HEK293 (cell line): ENCODE measurements around the gene SERPINH1.
A peak's percentile ranks its signal among the peaks of the same experiment; 100 is the strongest.

Source experiments
- FEZF1 ChIP-seq: fragments of 450-650 bp; formaldehyde crosslinking; IDR thresholded peaks from 2 replicates; pipeline ENCODE4 v1.5.1; 2016; ENCODE audit warnings: missing biosample characterization, missing genetic modification characterization
- KLF10 ChIP-seq: fragments of 450-650 bp; IDR thresholded peaks from 2 replicates; pipeline ENCODE4 v1.5.1; 2018; ENCODE audit warnings: missing biosample characterization, mild to moderate bottlenecking, missing genetic modification characterization
- KLF16 ChIP-seq: fragments of 450-650 bp; formaldehyde crosslinking; IDR thresholded peaks from 2 replicates; pipeline ENCODE4 v1.5.1; 2017; ENCODE audit warnings: missing biosample characterization, missing genetic modification characterization
- KLF8 ChIP-seq: fragments of 450-650 bp; formaldehyde crosslinking; IDR thresholded peaks from 2 replicates; pipeline ENCODE4 v1.5.1; 2016; ENCODE audit warnings: missing biosample characterization, missing genetic modification characterization
- PRDM1 ChIP-seq: fragments of 450-650 bp; formaldehyde crosslinking; IDR thresholded peaks from 2 replicates; pipeline ENCODE4; 2016; ENCODE audit warnings: missing biosample characterization, missing genetic modification characterization
- RBAK ChIP-seq: fragments of 450-650 bp; formaldehyde crosslinking; IDR thresholded peaks from 2 replicates; pipeline ENCODE4 v1.5.1; 2016; ENCODE audit warnings: missing biosample characterization, missing genetic modification characterization
- SETDB1 ChIP-seq: IDR thresholded peaks from one replicate; pipeline ENCODE4 v1.6.1; 2017; ENCODE audit warnings: mild to moderate bottlenecking, low read length, moderate library complexity, mixed read lengths; ENCODE audit not compliant: insufficient read length
- SP3 ChIP-seq: fragments of 450-650 bp; formaldehyde crosslinking; IDR thresholded peaks from 2 replicates; pipeline ENCODE4 v1.5.1; 2016; ENCODE audit warnings: missing biosample characterization, missing genetic modification characterization
- ZBTB17 ChIP-seq: fragments of 450-650 bp; formaldehyde crosslinking; IDR thresholded peaks from 2 replicates; pipeline ENCODE4 v1.5.1; 2016; ENCODE audit warnings: missing biosample characterization, missing genetic modification characterization
- ZBTB21 ChIP-seq: fragments of 450-650 bp; formaldehyde crosslinking; IDR thresholded peaks from 2 replicates; pipeline ENCODE4 v1.5.1; 2017; ENCODE audit warnings: missing biosample characterization, missing genetic modification characterization
- ZEB2 ChIP-seq: fragments of 450-650 bp; formaldehyde crosslinking; IDR thresholded peaks from 2 replicates; pipeline ENCODE4 v1.5.1; 2016; ENCODE audit warnings: missing biosample characterization, missing genetic modification characterization
- ZFP69B ChIP-seq: fragments of 450-650 bp; formaldehyde crosslinking; IDR thresholded peaks from 2 replicates; pipeline ENCODE4 v1.5.1; 2016; ENCODE audit warnings: missing biosample characterization, missing genetic modification characterization
- ZNF10 ChIP-seq: fragments of 450-650 bp; formaldehyde crosslinking; IDR thresholded peaks from 2 replicates; pipeline ENCODE4 v1.5.1; 2017; ENCODE audit warnings: missing biosample characterization, missing genetic modification characterization
- ZNF114 ChIP-seq: fragments of 450-650 bp; formaldehyde crosslinking; IDR thresholded peaks from 2 replicates; pipeline ENCODE4 v1.5.0; 2017; ENCODE audit warnings: missing biosample characterization, missing genetic modification characterization
- ZNF121 ChIP-seq: fragments of 450-650 bp; formaldehyde crosslinking; IDR thresholded peaks from 2 replicates; pipeline ENCODE4 v1.5.1; 2016; ENCODE audit warnings: missing biosample characterization, missing genetic modification characterization
- ZNF221 ChIP-seq: fragments of 450-650 bp; formaldehyde crosslinking; IDR thresholded peaks from 2 replicates; pipeline ENCODE4 v1.5.1; 2017; ENCODE audit warnings: missing biosample characterization, missing genetic modification characterization, borderline replicate concordance
- ZNF266 ChIP-seq: fragments of 450-650 bp; formaldehyde crosslinking; IDR thresholded peaks from 2 replicates; pipeline ENCODE4 v1.5.1; 2016; ENCODE audit warnings: missing biosample characterization, missing genetic modification characterization, low read depth
- ZNF366 ChIP-seq: fragments of 450-650 bp; formaldehyde crosslinking; conservative IDR thresholded peaks from 2 replicates; pipeline ENCODE4 v1.5.1; 2016; ENCODE audit warnings: missing biosample characterization, missing genetic modification characterization
- ZNF48 ChIP-seq: fragments of 450-650 bp; formaldehyde crosslinking; IDR thresholded peaks from 2 replicates; pipeline ENCODE4 v1.5.1; 2016; ENCODE audit warnings: missing biosample characterization, missing genetic modification characterization
- ZNF548 ChIP-seq: fragments of 450-650 bp; formaldehyde crosslinking; IDR thresholded peaks from 2 replicates; pipeline ENCODE4 v1.5.1; 2016; ENCODE audit warnings: missing biosample characterization, missing genetic modification characterization
- ZNF558 ChIP-seq: fragments of 450-650 bp; formaldehyde crosslinking; IDR thresholded peaks from 2 replicates; pipeline ENCODE4 v1.5.1; 2016; ENCODE audit warnings: missing biosample characterization, missing genetic modification characterization
- ZNF624 ChIP-seq: fragments of 450-650 bp; formaldehyde crosslinking; IDR thresholded peaks from 2 replicates; pipeline ENCODE4 v1.5.1; 2017; ENCODE audit warnings: missing biosample characterization, missing genetic modification characterization
- ZNF626 ChIP-seq: fragments of 450-650 bp; sonication (Bioruptor Pico); formaldehyde crosslinking; IDR thresholded peaks from 2 replicates; pipeline ENCODE4 v1.5.1; 2018; ENCODE audit warnings: missing biosample characterization, missing genetic modification characterization, inconsistent platforms
- ZSCAN30 ChIP-seq: fragments of 450-650 bp; IDR thresholded peaks from 2 replicates; pipeline ENCODE4 v1.5.1; 2018; ENCODE audit warnings: missing biosample characterization, mild to moderate bottlenecking, missing genetic modification characterization, moderate library complexity
- TF ChIP-seq, protein P1 (sequence below): fragments of 450-650 bp; formaldehyde crosslinking; IDR thresholded peaks from 2 replicates; pipeline ENCODE4 v1.5.1; 2017; ENCODE audit warnings: missing biosample characterization, missing genetic modification characterization
- TF ChIP-seq, protein P2 (sequence below): fragments of 450-650 bp; formaldehyde crosslinking; IDR thresholded peaks from 2 replicates; pipeline ENCODE4 v1.5.1; 2016; ENCODE audit warnings: missing biosample characterization, missing genetic modification characterization, low read depth
- TF ChIP-seq, protein P3 (sequence below): fragments of 450-650 bp; formaldehyde crosslinking; IDR thresholded peaks from 2 replicates; pipeline ENCODE4 v1.5.1; 2016; ENCODE audit warnings: missing biosample characterization, missing genetic modification characterization, low read depth
- TF ChIP-seq, protein P4 (sequence below): fragments of 450-650 bp; formaldehyde crosslinking; IDR thresholded peaks from 2 replicates; pipeline ENCODE4 v1.5.1; 2016; ENCODE audit warnings: missing biosample characterization, missing genetic modification characterization
- TF ChIP-seq, protein P5 (sequence below): fragments of 450-650 bp; formaldehyde crosslinking; IDR thresholded peaks from 2 replicates; pipeline ENCODE4 v1.5.1; 2017; ENCODE audit warnings: missing biosample characterization, missing genetic modification characterization
- TF ChIP-seq, protein P6 (sequence below): fragments of 450-650 bp; formaldehyde crosslinking; IDR thresholded peaks from 2 replicates; pipeline ENCODE4 v1.5.1; 2016; ENCODE audit warnings: missing biosample characterization, missing genetic modification characterization

Gene SERPINH1

DNA sequence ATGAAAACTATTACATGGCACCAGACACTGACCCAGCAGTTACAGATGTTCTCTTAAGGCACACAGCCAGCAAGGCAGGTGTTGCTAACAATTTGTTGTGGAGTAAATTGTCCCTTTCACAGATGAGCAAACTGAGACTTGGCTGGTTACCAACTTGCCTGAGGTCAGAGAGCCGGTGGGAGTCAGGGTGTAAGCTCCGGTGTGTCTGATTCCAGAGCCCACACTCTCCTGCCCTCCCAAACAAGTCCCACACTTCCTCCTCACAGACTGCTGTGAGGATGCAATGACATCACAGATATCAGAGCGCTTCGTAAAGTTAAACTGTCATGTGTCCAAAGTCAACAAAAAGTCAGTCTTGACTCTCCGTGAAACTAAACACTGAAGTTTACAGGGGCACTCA, 48.8 kb upstream of the SERPINH1 start (continued):
- TF ChIP-seq ZNF626 (tag by site-specific recombination) (no peak), ZNF366 (tag by site-specific recombination) (no peak), KLF10 (tag by site-specific recombination) (no peak), ZFP69B (tag by site-specific recombination) (no peak), KLF16 (no peak), ZNF121 (no peak), ZNF548 (no peak), ZNF114 (tag by site-specific recombination) (no peak), ZNF48 (tag by site-specific recombination) (no peak), ZNF558 (tag by site-specific recombination) (no peak), ZNF624 (tag by site-specific recombination) (no peak), ZEB2 (no peak), FEZF1 (no peak), ZNF266 (tag by site-specific recombination) (no peak), KLF8 (no peak), ZSCAN30 (tag by site-specific recombination) (no peak), RBAK (tag by site-specific recombination) (no peak), ZNF10 (tag by site-specific recombination) (no peak), ZBTB17 (tag by site-specific recombination) (peak; percentile 31; the same call in 1 of the 2 replicates), SP3 (tag by site-specific recombination) (no peak), ZNF221 (tag by site-specific recombination) (no peak), PRDM1 (tag by site-specific recombination) (no peak), SETDB1 (no peak), ZBTB21 (tag by site-specific recombination) (peak; percentile 76; the same call in 1 of the 2 replicates)
- TF ChIP-seq, protein P1, sequence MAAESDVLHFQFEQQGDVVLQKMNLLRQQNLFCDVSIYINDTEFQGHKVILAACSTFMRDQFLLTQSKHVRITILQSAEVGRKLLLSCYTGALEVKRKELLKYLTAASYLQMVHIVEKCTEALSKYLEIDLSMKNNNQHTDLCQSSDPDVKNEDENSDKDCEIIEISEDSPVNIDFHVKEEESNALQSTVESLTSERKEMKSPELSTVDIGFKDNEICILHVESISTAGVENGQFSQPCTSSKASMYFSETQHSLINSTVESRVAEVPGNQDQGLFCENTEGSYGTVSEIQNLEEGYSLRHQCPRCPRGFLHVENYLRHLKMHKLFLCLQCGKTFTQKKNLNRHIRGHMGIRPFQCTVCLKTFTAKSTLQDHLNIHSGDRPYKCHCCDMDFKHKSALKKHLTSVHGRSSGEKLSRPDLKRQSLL, result peak; percentile 49; the same call in 1 of the 2 replicates
- TF ChIP-seq, protein P2, sequence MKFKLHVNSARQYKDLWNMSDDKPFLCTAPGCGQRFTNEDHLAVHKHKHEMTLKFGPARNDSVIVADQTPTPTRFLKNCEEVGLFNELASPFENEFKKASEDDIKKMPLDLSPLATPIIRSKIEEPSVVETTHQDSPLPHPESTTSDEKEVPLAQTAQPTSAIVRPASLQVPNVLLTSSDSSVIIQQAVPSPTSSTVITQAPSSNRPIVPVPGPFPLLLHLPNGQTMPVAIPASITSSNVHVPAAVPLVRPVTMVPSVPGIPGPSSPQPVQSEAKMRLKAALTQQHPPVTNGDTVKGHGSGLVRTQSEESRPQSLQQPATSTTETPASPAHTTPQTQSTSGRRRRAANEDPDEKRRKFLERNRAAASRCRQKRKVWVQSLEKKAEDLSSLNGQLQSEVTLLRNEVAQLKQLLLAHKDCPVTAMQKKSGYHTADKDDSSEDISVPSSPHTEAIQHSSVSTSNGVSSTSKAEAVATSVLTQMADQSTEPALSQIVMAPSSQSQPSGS, result peak; percentile 68
- TF ChIP-seq, protein P3, sequence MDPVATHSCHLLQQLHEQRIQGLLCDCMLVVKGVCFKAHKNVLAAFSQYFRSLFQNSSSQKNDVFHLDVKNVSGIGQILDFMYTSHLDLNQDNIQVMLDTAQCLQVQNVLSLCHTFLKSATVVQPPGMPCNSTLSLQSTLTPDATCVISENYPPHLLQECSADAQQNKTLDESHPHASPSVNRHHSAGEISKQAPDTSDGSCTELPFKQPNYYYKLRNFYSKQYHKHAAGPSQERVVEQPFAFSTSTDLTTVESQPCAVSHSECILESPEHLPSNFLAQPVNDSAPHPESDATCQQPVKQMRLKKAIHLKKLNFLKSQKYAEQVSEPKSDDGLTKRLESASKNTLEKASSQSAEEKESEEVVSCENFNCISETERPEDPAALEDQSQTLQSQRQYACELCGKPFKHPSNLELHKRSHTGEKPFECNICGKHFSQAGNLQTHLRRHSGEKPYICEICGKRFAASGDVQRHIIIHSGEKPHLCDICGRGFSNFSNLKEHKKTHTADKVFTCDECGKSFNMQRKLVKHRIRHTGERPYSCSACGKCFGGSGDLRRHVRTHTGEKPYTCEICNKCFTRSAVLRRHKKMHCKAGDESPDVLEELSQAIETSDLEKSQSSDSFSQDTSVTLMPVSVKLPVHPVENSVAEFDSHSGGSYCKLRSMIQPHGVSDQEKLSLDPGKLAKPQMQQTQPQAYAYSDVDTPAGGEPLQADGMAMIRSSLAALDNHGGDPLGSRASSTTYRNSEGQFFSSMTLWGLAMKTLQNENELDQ (tag by site-specific recombination), result no peak
- TF ChIP-seq, protein P4, sequence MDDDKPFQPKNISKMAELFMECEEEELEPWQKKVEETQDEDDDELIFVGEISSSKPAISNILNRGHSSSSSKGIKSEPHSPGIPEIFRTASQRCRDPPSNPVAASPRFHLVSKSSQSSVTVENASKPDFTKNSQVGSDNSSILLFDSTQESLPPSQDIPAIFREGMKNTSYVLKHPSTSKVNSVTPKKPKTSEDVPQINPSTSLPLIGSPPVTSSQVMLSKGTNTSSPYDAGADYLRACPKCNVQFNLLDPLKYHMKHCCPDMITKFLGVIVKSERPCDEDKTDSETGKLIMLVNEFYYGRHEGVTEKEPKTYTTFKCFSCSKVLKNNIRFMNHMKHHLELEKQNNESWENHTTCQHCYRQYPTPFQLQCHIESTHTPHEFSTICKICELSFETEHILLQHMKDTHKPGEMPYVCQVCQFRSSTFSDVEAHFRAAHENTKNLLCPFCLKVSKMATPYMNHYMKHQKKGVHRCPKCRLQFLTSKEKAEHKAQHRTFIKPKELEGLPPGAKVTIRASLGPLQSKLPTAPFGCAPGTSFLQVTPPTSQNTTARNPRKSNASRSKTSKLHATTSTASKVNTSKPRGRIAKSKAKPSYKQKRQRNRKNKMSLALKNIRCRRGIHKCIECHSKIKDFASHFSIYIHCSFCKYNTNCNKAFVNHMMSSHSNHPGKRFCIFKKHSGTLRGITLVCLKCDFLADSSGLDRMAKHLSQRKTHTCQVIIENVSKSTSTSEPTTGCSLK, result no peak
- TF ChIP-seq, protein P5, sequence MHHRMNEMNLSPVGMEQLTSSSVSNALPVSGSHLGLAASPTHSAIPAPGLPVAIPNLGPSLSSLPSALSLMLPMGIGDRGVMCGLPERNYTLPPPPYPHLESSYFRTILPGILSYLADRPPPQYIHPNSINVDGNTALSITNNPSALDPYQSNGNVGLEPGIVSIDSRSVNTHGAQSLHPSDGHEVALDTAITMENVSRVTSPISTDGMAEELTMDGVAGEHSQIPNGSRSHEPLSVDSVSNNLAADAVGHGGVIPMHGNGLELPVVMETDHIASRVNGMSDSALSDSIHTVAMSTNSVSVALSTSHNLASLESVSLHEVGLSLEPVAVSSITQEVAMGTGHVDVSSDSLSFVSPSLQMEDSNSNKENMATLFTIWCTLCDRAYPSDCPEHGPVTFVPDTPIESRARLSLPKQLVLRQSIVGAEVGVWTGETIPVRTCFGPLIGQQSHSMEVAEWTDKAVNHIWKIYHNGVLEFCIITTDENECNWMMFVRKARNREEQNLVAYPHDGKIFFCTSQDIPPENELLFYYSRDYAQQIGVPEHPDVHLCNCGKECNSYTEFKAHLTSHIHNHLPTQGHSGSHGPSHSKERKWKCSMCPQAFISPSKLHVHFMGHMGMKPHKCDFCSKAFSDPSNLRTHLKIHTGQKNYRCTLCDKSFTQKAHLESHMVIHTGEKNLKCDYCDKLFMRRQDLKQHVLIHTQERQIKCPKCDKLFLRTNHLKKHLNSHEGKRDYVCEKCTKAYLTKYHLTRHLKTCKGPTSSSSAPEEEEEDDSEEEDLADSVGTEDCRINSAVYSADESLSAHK, result no peak
- TF ChIP-seq, protein P6, sequence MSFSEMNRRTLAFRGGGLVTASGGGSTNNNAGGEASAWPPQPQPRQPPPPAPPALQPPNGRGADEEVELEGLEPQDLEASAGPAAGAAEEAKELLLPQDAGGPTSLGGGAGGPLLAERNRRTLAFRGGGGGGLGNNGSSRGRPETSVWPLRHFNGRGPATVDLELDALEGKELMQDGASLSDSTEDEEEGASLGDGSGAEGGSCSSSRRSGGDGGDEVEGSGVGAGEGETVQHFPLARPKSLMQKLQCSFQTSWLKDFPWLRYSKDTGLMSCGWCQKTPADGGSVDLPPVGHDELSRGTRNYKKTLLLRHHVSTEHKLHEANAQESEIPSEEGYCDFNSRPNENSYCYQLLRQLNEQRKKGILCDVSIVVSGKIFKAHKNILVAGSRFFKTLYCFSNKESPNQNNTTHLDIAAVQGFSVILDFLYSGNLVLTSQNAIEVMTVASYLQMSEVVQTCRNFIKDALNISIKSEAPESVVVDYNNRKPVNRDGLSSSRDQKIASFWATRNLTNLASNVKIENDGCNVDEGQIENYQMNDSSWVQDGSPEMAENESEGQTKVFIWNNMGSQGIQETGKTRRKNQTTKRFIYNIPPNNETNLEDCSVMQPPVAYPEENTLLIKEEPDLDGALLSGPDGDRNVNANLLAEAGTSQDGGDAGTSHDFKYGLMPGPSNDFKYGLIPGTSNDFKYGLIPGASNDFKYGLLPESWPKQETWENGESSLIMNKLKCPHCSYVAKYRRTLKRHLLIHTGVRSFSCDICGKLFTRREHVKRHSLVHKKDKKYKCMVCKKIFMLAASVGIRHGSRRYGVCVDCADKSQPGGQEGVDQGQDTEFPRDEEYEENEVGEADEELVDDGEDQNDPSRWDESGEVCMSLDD (tag by site-specific recombination), result no peak
